BJ (cell line): ENCODE data around the gene SAG. TPM values are rescaled to one million over a fixed set of nuclear protein-coding genes. Genes with fewer than 3 reads are reported as not detected.

ENCODE experiments used
- CTCF ChIA-PET: fragments of 350-600 bp; formaldehyde crosslinking; extraction: SDS; loops from one replicate; lab custom pipeline; 2021; ENCODE audit warnings: antibody characterized with exemption, inconsistent platforms; lab: Yijun Ruan, JAX
- POLR2A ChIA-PET: fragments of 300-600 bp; sonication (Branson Sonifier 250); formaldehyde crosslinking; extraction: SDS; loops from one replicate; lab custom pipeline; 2021; ENCODE audit warnings: antibody characterized with exemption; lab: Charles Lee
- DNase-seq: peaks from one replicate; pipeline ENCODE4 v3.0.0-alpha.2; 2011; ENCODE audit warnings: low read depth
- H3K27me3 ChIP-seq: 2 replicates; pipeline ENCODE4 v1.6.0; 2011; ENCODE audit warnings: low read length; ENCODE audit not compliant: control insufficient read depth, insufficient read depth
- H3K36me3 ChIP-seq: 2 replicates; pipeline ENCODE4 v1.5.1; 2011; ENCODE audit warnings: low read length; ENCODE audit not compliant: control insufficient read depth, insufficient read depth
- H3K4me3 ChIP-seq: 2 replicates; pipeline ENCODE4 v1.5.1; 2011; ENCODE audit warnings: low read depth, mild to moderate bottlenecking, control low read depth, low read length
- CTCF ChIP-seq: IDR thresholded peaks from 2 replicates; pipeline ENCODE4 v1.5.1; 2011; ENCODE audit warnings: low read depth, mild to moderate bottlenecking, control low read depth, inconsistent platforms, low read length, moderate library complexity; ENCODE audit not compliant: insufficient read depth
- polyA plus RNA-seq: library from polyadenylated mRNA; depleted of rRNA; stranded (reverse); fragments of >200 nt; gene quantifications from 2 replicates; pipeline ENCODE4 v1.2.3, GENCODE V29; 2011

The SAG gene
- polyA plus RNA-seq, 1 experiment = not detected

GRCh38 chr2:233325814-233326213 is 18.2 kb downstream of the SAG start:
- Histone ChIP-seq H3K4me3 (no peak overlapping the region), H3K27me3 (peaks cover under 1% of the 10 kb centered on the region; the same call in 1 of the 2 replicates), H3K36me3 (no peaks in the 10 kb centered on the region)
- ChIA-PET CTCF (no interaction called here), POLR2A (no interaction called here)
- DNase-seq = no peak
- TF ChIP-seq CTCF = no peak

GRCh38 chr2:233326500-233326899 is 18.9 kb downstream of the SAG start:
- ChIA-PET CTCF (no interaction called here), POLR2A (no interaction called here)
- no peak for TF ChIP-seq CTCF
- no peak for DNase-seq
- H3K36me3 ChIP-seq = no peaks in the 10 kb centered on the region
- H3K27me3 ChIP-seq = no peaks in the 10 kb centered on the region; the same call in 1 of the 2 replicates
- H3K4me3 ChIP-seq = no peak overlapping the region

GRCh38 chr2:233328922-233329321 is 21.3 kb downstream of the SAG start:
- H3K36me3 ChIP-seq = no peaks in the 10 kb centered on the region
- no peak for TF ChIP-seq CTCF
- peaks cover 1% of the 10 kb centered on the region; the same call in 1 of the 2 replicates for H3K27me3 ChIP-seq
- ChIA-PET CTCF (no interaction called here), POLR2A (no interaction called here)
- no peak for DNase-seq
- no peak overlapping the region for H3K4me3 ChIP-seq

GRCh38 chr2:233329489-233330135 is 22.0 kb downstream of the SAG start:
- Histone ChIP-seq H3K27me3 (peaks cover 4% of the 10 kb centered on the region; the same call in 1 of the 2 replicates), H3K36me3 (no peaks in the 10 kb centered on the region), H3K4me3 (no peak overlapping the region)
- CTCF ChIA-PET = no interaction called here
- POLR2A ChIA-PET = no interaction called here
- no peak for DNase-seq
- no peak for TF ChIP-seq CTCF

- CTCF ChIA-PET = interaction anchor here (0.6 kb wide), 1 partner anchor 113 kb away, joined by 3 read pairs; no protein-coding TSS in a partner anchor
- POLR2A ChIA-PET = no interaction called here
- Histone ChIP-seq H3K4me3 (no peak overlapping the region), H3K27me3 (peaks cover 9% of the 10 kb centered on the region), H3K36me3 (no peaks in the 10 kb centered on the region)
- DNase-seq = no peak
- TF ChIP-seq CTCF = no peak
Observed at GRCh38 chr2:233331536-233331935, 23.9 kb downstream of the SAG start.
